GM23338 (cell line): ENCODE results near the gene REV3L. TPM values are rescaled to one million over a fixed set of nuclear protein-coding genes. Genes with fewer than 3 reads are reported as not detected.

ENCODE experiments used
- ATAC-seq: fragments of 200-7000 bp; cut with Tn5 transposase; 3 replicates; pipeline ENCODE4 v1.9.1; 2020
- DNase-seq: peaks from one replicate; pipeline ENCODE4 v3.0.0-alpha.2; 2015; ENCODE audit warnings: low spot score
- H2AFZ ChIP-seq: fragments of 200-600 bp; sonication (generic); 2 replicates; pipeline ENCODE4 v1.8.0; 2016; ENCODE audit warnings: antibody characterized with exemption, mild to moderate bottlenecking, moderate library complexity
- H3F3A ChIP-seq: fragments of 200-600 bp; sonication (generic); replicated peaks from 2 replicates; pipeline ENCODE4 v1.8.0; 2017; ENCODE audit warnings: antibody characterized with exemption, mixed run types, low read depth
- H3K27ac ChIP-seq: fragments of 200-600 bp; sonication (generic); 2 replicates; pipeline ENCODE4 v1.6.1; 2016; ENCODE audit warnings: low read depth
- H3K27me3 ChIP-seq: fragments of 200-600 bp; sonication (generic); 2 replicates; pipeline ENCODE4 v1.8.0; 2016; ENCODE audit warnings: mild to moderate bottlenecking, mixed run types, moderate library complexity; ENCODE audit not compliant: insufficient read depth
- H3K36me3 ChIP-seq: fragments of 200-600 bp; sonication (generic); 2 replicates; pipeline ENCODE4 v1.8.0; 2016; ENCODE audit warnings: mild to moderate bottlenecking; ENCODE audit not compliant: insufficient read depth
- H3K4me1 ChIP-seq: fragments of 200-600 bp; sonication (generic); 2 replicates; pipeline ENCODE4 v1.8.0; 2016; ENCODE audit warnings: mild to moderate bottlenecking, moderate library complexity; ENCODE audit not compliant: insufficient read depth
- H3K4me2 ChIP-seq: fragments of 200-600 bp; sonication (generic); 2 replicates; pipeline ENCODE4 v1.7.1; 2017; ENCODE audit warnings: mixed run types
- H3K4me3 ChIP-seq: fragments of 200-600 bp; sonication (generic); 2 replicates; pipeline ENCODE4 v1.6.1; 2016; ENCODE audit warnings: mixed run types
- H3K79me2 ChIP-seq: fragments of 200-600 bp; sonication (generic); replicated peaks from 2 replicates; pipeline ENCODE4 v1.8.0; 2017; ENCODE audit warnings: mild to moderate bottlenecking; ENCODE audit not compliant: insufficient read depth
- H3K9me2 ChIP-seq: fragments of 200-600 bp; sonication (generic); 2 replicates; pipeline ENCODE4 v1.8.0; 2017; ENCODE audit not compliant: insufficient read depth
- H4K20me1 ChIP-seq: fragments of 200-600 bp; sonication (generic); replicated peaks from 2 replicates; pipeline ENCODE4 v1.8.0; 2017; ENCODE audit warnings: mild to moderate bottlenecking; ENCODE audit not compliant: insufficient read depth
- H3K27ac Mint-ChIP-seq: 2 replicates; pipeline ENCODE4 v1.8.0; 2020; ENCODE audit warnings: inconsistent platforms, mild to moderate bottlenecking, moderate library complexity, mixed read lengths
- H3K27me3 Mint-ChIP-seq: 3 replicates; pipeline ENCODE4 v1.8.0; 2022; ENCODE audit warnings: low read depth, mild to moderate bottlenecking, moderate library complexity, mixed read lengths, inconsistent platforms; ENCODE audit not compliant: insufficient read depth, poor library complexity
- H3K36me3 Mint-ChIP-seq: 3 replicates; pipeline ENCODE4 v1.8.0; 2021; ENCODE audit warnings: low read depth, mild to moderate bottlenecking, inconsistent platforms, moderate library complexity, mixed read lengths
- H3K4me1 Mint-ChIP-seq: 3 replicates; pipeline ENCODE4 v1.8.0; 2020; ENCODE audit warnings: mild to moderate bottlenecking, inconsistent platforms, mixed read lengths
- H3K4me3 Mint-ChIP-seq: 3 replicates; pipeline ENCODE4 v1.8.0; 2021; ENCODE audit warnings: moderate library complexity, mild to moderate bottlenecking, inconsistent platforms, mixed read lengths
- H3K9me3 Mint-ChIP-seq: 3 replicates; pipeline ENCODE4 v1.8.0; 2020; ENCODE audit warnings: moderate library complexity, mild to moderate bottlenecking, inconsistent platforms, mixed read lengths
- EZH2phosphoT487 ChIP-seq: fragments of 200-600 bp; sonication (generic); IDR thresholded peaks from one replicate; pipeline ENCODE4 v1.8.1; 2018; ENCODE audit warnings: antibody characterized with exemption; ENCODE audit not compliant: unreplicated experiment
- JUNB ChIP-seq: IDR thresholded peaks from one replicate; pipeline ENCODE4 v1.6.1; 2016; ENCODE audit warnings: antibody characterized with exemption; ENCODE audit not compliant: unreplicated experiment
- NANOG ChIP-seq: IDR thresholded peaks from 2 replicates; pipeline ENCODE4 v1.6.1; 2016; ENCODE audit warnings: antibody characterized with exemption, borderline replicate concordance
- STAT1 ChIP-seq: IDR thresholded peaks from one replicate; pipeline ENCODE4 v1.6.1; 2016; ENCODE audit warnings: antibody characterized with exemption; ENCODE audit not compliant: unreplicated experiment
- ZNF114 ChIP-seq: fragments of 250-450 bp; sonication (Bioruptor Pico); IDR thresholded peaks from 2 replicates; pipeline ENCODE4 v1.5.0; 2020; ENCODE audit warnings: mild to moderate bottlenecking, moderate library complexity
- ZNF331 ChIP-seq: fragments of 250-450 bp; sonication (Bioruptor Pico); IDR thresholded peaks from 2 replicates; pipeline ENCODE4 v1.5.0; 2020; ENCODE audit warnings: low read depth, mild to moderate bottlenecking, moderate library complexity
- polyA plus RNA-seq: library from polyadenylated mRNA; unstranded; fragments of >200 nt; fragmentation: Nextera tagmentation; extraction: Ambion mirVana; gene quantifications from 2 replicates; pipeline ENCODE4 v1.2.1, GENCODE V29; 2016
- total RNA-seq: library from RNA; depleted of rRNA; stranded (reverse); fragments of >200 nt; shearing (Covaris generic); gene quantifications from 2 replicates; pipeline ENCODE4 v1.2.3, GENCODE V29; 2014
- TF ChIP-seq, protein P1 (sequence below): fragments of 250-450 bp; sonication (Bioruptor Pico); IDR thresholded peaks from 2 replicates; pipeline ENCODE4 v1.5.0; 2020; ENCODE audit warnings: mild to moderate bottlenecking, moderate library complexity

Gene REV3L
- total and polyA plus RNA-seq, 2 experiments from 2014 or later: 8.3 to 13.1 TPM

DNA sequence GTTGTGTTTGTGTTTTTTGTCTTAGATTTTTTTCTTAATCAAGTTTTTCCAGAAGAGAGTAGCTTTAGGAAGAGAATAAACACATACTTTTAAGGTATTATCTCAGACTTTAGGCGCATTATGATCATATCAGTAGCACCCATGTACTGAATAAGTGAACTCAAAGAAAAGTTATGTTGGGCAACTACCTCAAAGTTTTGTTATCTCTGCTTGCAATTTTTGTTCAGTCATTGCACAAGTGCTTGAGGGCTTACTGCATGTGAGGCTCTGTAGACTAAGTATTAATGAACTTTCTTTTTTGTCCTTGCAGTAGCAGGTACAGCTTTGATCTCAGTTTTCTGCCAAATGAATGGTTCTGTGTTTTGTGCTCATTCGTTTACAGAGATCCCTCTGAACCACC lies 206.7 kb downstream of the REV3L start:
- peaks cover 6% of the 10 kb centered on the region; the same call in 2 of the 3 replicates for H3K9me3 Mint-ChIP-seq
- no peaks in the 10 kb centered on the region; the same call in 1 of the 2 replicates for H3K79me2 ChIP-seq
- H4K20me1 ChIP-seq: no peaks in the 10 kb centered on the region
- H3F3A ChIP-seq: no peaks in the 10 kb centered on the region
- H3K36me3 Mint-ChIP-seq: peaks cover 69% of the 10 kb centered on the region
- no peaks in the 10 kb centered on the region for H3K4me1 Mint-ChIP-seq
- no peaks in the 10 kb centered on the region for H3K27me3 ChIP-seq
- no peak overlapping the region for H3K4me3 ChIP-seq
- no peak overlapping the region for H3K27ac ChIP-seq
- DNase-seq (no peak), ATAC-seq (no peak)
- H3K27ac Mint-ChIP-seq: no peak overlapping the region
- no peak overlapping the region for H3K4me2 ChIP-seq
- H2AFZ ChIP-seq: no peak overlapping the region
- no peak overlapping the region for H3K4me3 Mint-ChIP-seq
- H3K4me1 ChIP-seq: no peaks in the 10 kb centered on the region
- peaks cover 10% of the 10 kb centered on the region for H3K36me3 ChIP-seq
- H3K9me2 ChIP-seq: no peaks in the 10 kb centered on the region
- H3K27me3 Mint-ChIP-seq: peaks cover 3% of the 10 kb centered on the region
- TF ChIP-seq NANOG (no peak), STAT1 (no peak), ZNF331 (CRISPR knock-in tag) (no peak), ZNF114 (CRISPR knock-in tag) (no peak), EZH2phosphoT487 (no peak), JUNB (no peak)
- TF ChIP-seq, protein P1, sequence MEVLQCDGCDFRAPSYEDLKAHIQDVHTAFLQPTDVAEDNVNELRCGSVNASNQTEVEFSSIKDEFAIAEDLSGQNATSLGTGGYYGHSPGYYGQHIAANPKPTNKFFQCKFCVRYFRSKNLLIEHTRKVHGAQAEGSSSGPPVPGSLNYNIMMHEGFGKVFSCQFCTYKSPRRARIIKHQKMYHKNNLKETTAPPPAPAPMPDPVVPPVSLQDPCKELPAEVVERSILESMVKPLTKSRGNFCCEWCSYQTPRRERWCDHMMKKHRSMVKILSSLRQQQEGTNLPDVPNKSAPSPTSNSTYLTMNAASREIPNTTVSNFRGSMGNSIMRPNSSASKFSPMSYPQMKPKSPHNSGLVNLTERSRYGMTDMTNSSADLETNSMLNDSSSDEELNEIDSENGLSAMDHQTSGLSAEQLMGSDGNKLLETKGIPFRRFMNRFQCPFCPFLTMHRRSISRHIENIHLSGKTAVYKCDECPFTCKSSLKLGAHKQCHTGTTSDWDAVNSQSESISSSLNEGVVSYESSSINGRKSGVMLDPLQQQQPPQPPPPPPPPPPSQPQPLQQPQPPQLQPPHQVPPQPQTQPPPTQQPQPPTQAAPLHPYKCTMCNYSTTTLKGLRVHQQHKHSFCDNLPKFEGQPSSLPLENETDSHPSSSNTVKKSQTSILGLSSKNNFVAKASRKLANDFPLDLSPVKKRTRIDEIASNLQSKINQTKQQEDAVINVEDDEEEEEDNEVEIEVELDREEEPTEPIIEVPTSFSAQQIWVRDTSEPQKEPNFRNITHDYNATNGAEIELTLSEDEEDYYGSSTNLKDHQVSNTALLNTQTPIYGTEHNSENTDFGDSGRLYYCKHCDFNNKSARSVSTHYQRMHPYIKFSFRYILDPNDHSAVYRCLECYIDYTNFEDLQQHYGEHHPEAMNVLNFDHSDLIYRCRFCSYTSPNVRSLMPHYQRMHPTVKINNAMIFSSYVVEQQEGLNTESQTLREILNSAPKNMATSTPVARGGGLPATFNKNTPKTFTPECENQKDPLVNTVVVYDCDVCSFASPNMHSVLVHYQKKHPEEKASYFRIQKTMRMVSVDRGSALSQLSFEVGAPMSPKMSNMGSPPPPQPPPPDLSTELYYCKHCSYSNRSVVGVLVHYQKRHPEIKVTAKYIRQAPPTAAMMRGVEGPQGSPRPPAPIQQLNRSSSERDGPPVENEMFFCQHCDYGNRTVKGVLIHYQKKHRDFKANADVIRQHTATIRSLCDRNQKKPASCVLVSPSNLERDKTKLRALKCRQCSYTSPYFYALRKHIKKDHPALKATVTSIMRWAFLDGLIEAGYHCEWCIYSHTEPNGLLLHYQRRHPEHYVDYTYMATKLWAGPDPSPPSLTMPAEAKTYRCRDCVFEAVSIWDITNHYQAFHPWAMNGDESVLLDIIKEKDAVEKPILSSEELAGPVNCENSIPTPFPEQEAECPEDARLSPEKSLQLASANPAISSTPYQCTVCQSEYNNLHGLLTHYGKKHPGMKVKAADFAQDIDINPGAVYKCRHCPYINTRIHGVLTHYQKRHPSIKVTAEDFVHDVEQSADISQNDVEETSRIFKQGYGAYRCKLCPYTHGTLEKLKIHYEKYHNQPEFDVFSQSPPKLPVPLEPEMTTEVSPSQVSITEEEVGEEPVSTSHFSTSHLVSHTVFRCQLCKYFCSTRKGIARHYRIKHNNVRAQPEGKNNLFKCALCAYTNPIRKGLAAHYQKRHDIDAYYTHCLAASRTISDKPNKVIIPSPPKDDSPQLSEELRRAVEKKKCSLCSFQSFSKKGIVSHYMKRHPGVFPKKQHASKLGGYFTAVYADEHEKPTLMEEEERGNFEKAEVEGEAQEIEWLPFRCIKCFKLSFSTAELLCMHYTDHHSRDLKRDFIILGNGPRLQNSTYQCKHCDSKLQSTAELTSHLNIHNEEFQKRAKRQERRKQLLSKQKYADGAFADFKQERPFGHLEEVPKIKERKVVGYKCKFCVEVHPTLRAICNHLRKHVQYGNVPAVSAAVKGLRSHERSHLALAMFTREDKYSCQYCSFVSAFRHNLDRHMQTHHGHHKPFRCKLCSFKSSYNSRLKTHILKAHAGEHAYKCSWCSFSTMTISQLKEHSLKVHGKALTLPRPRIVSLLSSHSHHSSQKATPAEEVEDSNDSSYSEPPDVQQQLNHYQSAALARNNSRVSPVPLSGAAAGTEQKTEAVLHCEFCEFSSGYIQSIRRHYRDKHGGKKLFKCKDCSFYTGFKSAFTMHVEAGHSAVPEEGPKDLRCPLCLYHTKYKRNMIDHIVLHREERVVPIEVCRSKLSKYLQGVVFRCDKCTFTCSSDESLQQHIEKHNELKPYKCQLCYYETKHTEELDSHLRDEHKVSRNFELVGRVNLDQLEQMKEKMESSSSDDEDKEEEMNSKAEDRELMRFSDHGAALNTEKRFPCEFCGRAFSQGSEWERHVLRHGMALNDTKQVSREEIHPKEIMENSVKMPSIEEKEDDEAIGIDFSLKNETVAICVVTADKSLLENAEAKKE (CRISPR knock-in tag): no peak
